CD4-positive, alpha-beta T cell (primary cell): ENCODE measurements around the gene RAPGEF4. TPM values are rescaled to one million over a fixed set of nuclear protein-coding genes. Genes with fewer than 3 reads are reported as not detected.

Source experiments
- ATAC-seq: fragments of 200-7000 bp; cut with Tn5 transposase; one replicate; pipeline ENCODE4 v1.10.0; 2022; ENCODE audit warnings: mild to moderate bottlenecking; ENCODE audit not compliant: poor library complexity
- CTCF ChIA-PET: fragments of 350-600 bp; sonication (Branson Sonifier 250); formaldehyde crosslinking; loops from one replicate; lab custom pipeline; 2021; ENCODE audit warnings: antibody characterized with exemption, inconsistent platforms; lab: Charles Lee
- POLR2A ChIA-PET: fragments of 350-600 bp; sonication (Branson Sonifier 250); formaldehyde crosslinking; loops from one replicate; lab custom pipeline; 2021; ENCODE audit warnings: antibody characterized with exemption, inconsistent platforms; lab: Charles Lee
- DNase-seq, 14 experiments: peaks; one replicate each; pipeline ENCODE4 v3.0.0-alpha.2; 2013 to 2020; ENCODE audit warnings: mixed read lengths in 2 of 14
- H3K27ac ChIP-seq, 2 donors: one replicate each; pipeline versions ENCODE4 v1.5.1 to v1.7.0; 2013; ENCODE audit warnings: low read length in 2 of 2, low read depth in 1 of 2, mild to moderate bottlenecking in 1 of 2
- H3K27me3 ChIP-seq, 2 experiments: 1 replicate in 1 of 2; 2 replicates in 1 of 2; pipeline versions ENCODE4 v1.6.1 to v1.7.0; 2013; ENCODE audit warnings: low read length in 2 of 2, control low read depth in 1 of 2, mild to moderate bottlenecking in 1 of 2, moderate library complexity in 1 of 2; ENCODE audit not compliant: insufficient read depth in 2 of 2, control insufficient read depth in 1 of 2
- H3K36me3 ChIP-seq: one replicate; pipeline ENCODE4 v1.6.1; 2013; ENCODE audit warnings: low read length, control low read depth; ENCODE audit not compliant: insufficient read depth
- H3K4me1 ChIP-seq: one replicate; pipeline ENCODE4 v1.6.1; 2013; ENCODE audit warnings: low read length, control low read depth; ENCODE audit not compliant: insufficient read depth
- H3K4me3 ChIP-seq: one replicate; pipeline ENCODE4 v1.5.1; 2013; ENCODE audit warnings: mild to moderate bottlenecking, low read length, moderate library complexity
- H3K9me3 ChIP-seq, 2 experiments: 1 replicate in 1 of 2; 2 replicates in 1 of 2; pipeline versions ENCODE4 v1.6.1 to v1.7.0; 2013; ENCODE audit warnings: low read length in 2 of 2, mild to moderate bottlenecking in 2 of 2, control low read depth in 1 of 2, moderate library complexity in 1 of 2; ENCODE audit not compliant: control insufficient read depth in 1 of 2, insufficient read depth in 1 of 2
- H3K27ac Mint-ChIP-seq: one replicate; pipeline ENCODE4 v1.8.0; 2020; ENCODE audit warnings: mixed read lengths
- H3K27me3 Mint-ChIP-seq: one replicate; pipeline ENCODE4 v1.8.0; 2021; ENCODE audit warnings: mixed read lengths
- H3K36me3 Mint-ChIP-seq: one replicate; pipeline ENCODE4 v1.8.0; 2021; ENCODE audit warnings: low read depth, mixed read lengths
- H3K4me1 Mint-ChIP-seq: one replicate; pipeline ENCODE4 v1.8.0; 2021; ENCODE audit warnings: low read depth, mixed read lengths
- H3K4me3 Mint-ChIP-seq: one replicate; pipeline ENCODE4 v1.8.0; 2020; ENCODE audit warnings: mild to moderate bottlenecking, mixed read lengths
- H3K9me3 Mint-ChIP-seq: one replicate; pipeline ENCODE4 v1.8.0; 2020; ENCODE audit warnings: mixed read lengths
- intact Hi-C, 2 experiments: fragments of 100-400 bp; cut with DNase I in 1 of 2; cut with micrococcal nuclease in 1 of 2; formaldehyde crosslinking; loops; one replicate each; pipeline versions ENCODE4 v1.15.1 to v1.9.0; 2023 to 2025; cut with DNase I, micrococcal nuclease
- total RNA-seq, 174 experiments: library from RNA in 2 of 174; stranded (reverse) in 2 of 174; gene quantifications; one replicate each; pipeline ENCODE4 v1.2.3 and lab custom pipeline; 2021 to 2026
- TF ChIP-seq, protein P1 (sequence below): fragments of 200-600 bp; IDR thresholded peaks from one replicate; pipeline ENCODE4 v1.8.0; 2022; ENCODE audit warnings: antibody characterized with exemption, mild to moderate bottlenecking

RAPGEF4 gene
- total RNA-seq, 2 experiments from 2014 or later = 0.69 to 0.73 TPM

DNA sequence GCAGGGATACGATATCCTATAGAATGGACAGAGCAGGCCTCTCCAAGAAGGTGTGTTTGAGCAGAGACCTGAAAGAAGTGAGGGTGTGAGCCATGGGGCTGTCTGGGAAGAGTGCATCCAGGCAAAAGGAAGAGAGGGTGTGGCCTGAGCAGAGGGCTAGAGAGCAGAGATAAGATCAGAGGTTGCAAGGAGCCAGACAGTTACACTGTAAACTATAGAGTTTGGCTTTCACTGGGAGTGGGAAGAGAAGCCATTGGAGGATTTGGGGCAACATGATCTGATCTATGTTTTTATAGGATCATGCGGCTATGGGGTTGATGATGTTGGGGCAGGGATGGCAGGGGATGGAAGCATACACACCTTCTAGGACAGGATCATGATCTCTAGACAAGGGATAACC lies 215.9 kb downstream of the RAPGEF4 start:
- no peaks in the 10 kb centered on the region for H3K36me3 ChIP-seq
- Mint-ChIP-seq H3K36me3 (no peaks in the 10 kb centered on the region), H3K4me3 (no peak overlapping the region), H3K4me1 (no peaks in the 10 kb centered on the region), H3K27me3 (no peaks in the 10 kb centered on the region), H3K9me3 (no peaks in the 10 kb centered on the region), H3K27ac (no peak overlapping the region)
- ATAC-seq = no peak
- no peak for DNase-seq
- H3K27ac ChIP-seq = no peak overlapping the region
- H3K9me3 ChIP-seq = peaks cover 0 to 5% of the 10 kb centered on the region in 2 experiments
- H3K27me3 ChIP-seq = no peaks in the 10 kb centered on the region
- intact Hi-C loops = no loop called here
- H3K4me1 ChIP-seq = no peaks in the 10 kb centered on the region
- ChIA-PET CTCF (no interaction called here), POLR2A (no interaction called here)
- TF ChIP-seq, protein P1, sequence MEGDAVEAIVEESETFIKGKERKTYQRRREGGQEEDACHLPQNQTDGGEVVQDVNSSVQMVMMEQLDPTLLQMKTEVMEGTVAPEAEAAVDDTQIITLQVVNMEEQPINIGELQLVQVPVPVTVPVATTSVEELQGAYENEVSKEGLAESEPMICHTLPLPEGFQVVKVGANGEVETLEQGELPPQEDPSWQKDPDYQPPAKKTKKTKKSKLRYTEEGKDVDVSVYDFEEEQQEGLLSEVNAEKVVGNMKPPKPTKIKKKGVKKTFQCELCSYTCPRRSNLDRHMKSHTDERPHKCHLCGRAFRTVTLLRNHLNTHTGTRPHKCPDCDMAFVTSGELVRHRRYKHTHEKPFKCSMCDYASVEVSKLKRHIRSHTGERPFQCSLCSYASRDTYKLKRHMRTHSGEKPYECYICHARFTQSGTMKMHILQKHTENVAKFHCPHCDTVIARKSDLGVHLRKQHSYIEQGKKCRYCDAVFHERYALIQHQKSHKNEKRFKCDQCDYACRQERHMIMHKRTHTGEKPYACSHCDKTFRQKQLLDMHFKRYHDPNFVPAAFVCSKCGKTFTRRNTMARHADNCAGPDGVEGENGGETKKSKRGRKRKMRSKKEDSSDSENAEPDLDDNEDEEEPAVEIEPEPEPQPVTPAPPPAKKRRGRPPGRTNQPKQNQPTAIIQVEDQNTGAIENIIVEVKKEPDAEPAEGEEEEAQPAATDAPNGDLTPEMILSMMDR = no peak
- no peak overlapping the region for H3K4me3 ChIP-seq

- Histone ChIP-seq H3K9me3 (peaks cover 0 to 5% of the 10 kb centered on the region in 2 experiments), H3K27me3 (no peaks in the 10 kb centered on the region), H3K36me3 (no peaks in the 10 kb centered on the region), H3K4me1 (no peaks in the 10 kb centered on the region), H3K27ac (no peak overlapping the region), H3K4me3 (no peak overlapping the region)
- intact Hi-C loops = no loop called here
- H3K36me3 Mint-ChIP-seq = no peaks in the 10 kb centered on the region
- no peaks in the 10 kb centered on the region for H3K4me1 Mint-ChIP-seq
- POLR2A ChIA-PET = no interaction called here
- H3K4me3 Mint-ChIP-seq = no peak overlapping the region
- H3K27ac Mint-ChIP-seq = no peak overlapping the region
- no peaks in the 10 kb centered on the region for H3K9me3 Mint-ChIP-seq
- DNase-seq (no peak), ATAC-seq (no peak)
- CTCF ChIA-PET = no interaction called here
- TF ChIP-seq, protein P1 = no peak
- H3K27me3 Mint-ChIP-seq = no peaks in the 10 kb centered on the region
Measured at GRCh38 chr2:172953411-172953810, 217.8 kb downstream of the RAPGEF4 start.

- no peaks in the 10 kb centered on the region for H3K4me1 Mint-ChIP-seq
- Histone ChIP-seq H3K27ac (no peak overlapping the region), H3K9me3 (peaks cover 0 to 5% of the 10 kb centered on the region in 2 experiments), H3K4me3 (no peak overlapping the region), H3K4me1 (no peaks in the 10 kb centered on the region), H3K36me3 (no peaks in the 10 kb centered on the region), H3K27me3 (no peaks in the 10 kb centered on the region)
- no peaks in the 10 kb centered on the region for H3K9me3 Mint-ChIP-seq
- no peak overlapping the region for H3K27ac Mint-ChIP-seq
- intact Hi-C loops = no loop called here
- DNase-seq = no peak
- ChIA-PET CTCF (no interaction called here), POLR2A (no interaction called here)
- H3K36me3 Mint-ChIP-seq = no peaks in the 10 kb centered on the region
- TF ChIP-seq, protein P1 = no peak
- ATAC-seq = no peak
- H3K4me3 Mint-ChIP-seq = no peak overlapping the region
- no peaks in the 10 kb centered on the region for H3K27me3 Mint-ChIP-seq
Measured at GRCh38 chr2:172953970-172954852, 218.6 kb downstream of the RAPGEF4 start.
